Choroid plexus epithelial cell (primary cell): ENCODE data around the gene ZSCAN5C.

Experiments
- DNase-seq: peaks from one replicate; pipeline ENCODE4 v3.0.0-alpha.2; 2010; ENCODE audit warnings: low read depth
- H3K4me3 ChIP-seq: 2 replicates; pipeline ENCODE4 v1.5.1; 2011; ENCODE audit warnings: low read depth, mild to moderate bottlenecking, control low read depth, low read length, moderate library complexity
- CTCF ChIP-seq: conservative IDR thresholded peaks from 2 replicates; pipeline ENCODE4 v1.5.1; 2011; ENCODE audit warnings: low read depth, mild to moderate bottlenecking, control low read depth, inconsistent platforms, low read length, moderate library complexity

Gene ZSCAN5C

DNA sequence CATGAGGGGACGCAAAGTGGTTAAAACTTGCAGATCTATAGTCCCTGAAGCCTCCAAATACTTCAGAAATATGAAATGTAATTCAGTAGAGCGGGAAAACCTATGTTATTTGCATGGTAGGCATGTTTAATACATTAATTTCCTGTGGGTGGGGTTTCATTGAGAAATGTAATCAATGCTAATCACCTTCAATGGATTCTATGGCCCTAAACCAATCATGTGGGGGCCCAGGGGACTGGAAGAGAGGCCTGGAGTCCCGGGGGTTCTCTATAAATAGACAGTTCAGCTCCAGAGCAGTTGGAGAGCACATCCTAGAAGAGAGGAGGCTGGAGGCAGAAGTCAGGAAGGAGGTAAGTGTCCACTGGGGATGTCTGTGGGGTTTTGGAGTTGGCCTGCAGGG lies at the start of gene ZSCAN5C:
Gene ZSCAN5C (plus strand): TSS at position 301 of the 400 bp plus-strand sequence. CDS start 3,641 bp downstream, outside the sequence.
- TF ChIP-seq CTCF, result no peak
- no peak for DNase-seq
- H3K4me3 ChIP-seq, result no peak within 1 kb of the TSS

GRCh38 chr19:56152644-56153043 lies 49.4 kb upstream of the ZSCAN5C start:
- H3K4me3 ChIP-seq, result no peak overlapping the region
- no peak for DNase-seq
- TF ChIP-seq CTCF, result no peak

DNA sequence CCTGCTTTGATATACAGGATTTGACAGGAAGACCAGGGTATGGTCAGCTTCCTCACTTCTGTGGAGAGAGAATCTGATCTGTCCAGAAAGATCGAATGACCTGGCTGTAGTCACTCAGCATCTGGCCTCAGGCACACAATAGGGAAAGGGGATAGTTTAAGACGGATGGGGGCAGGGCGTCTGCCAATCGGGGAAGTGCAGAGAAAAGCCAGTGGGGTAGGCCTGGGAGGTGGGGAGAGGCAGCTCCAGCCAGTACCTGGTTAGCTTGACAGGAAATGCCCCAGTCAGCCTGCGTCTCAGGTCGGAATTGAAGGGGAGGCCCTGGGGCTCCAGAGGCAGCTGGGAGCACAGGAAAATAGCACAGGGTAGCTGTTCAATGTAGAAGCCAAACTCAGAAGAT lies 48.6 kb upstream of the ZSCAN5C start:
- no peak for TF ChIP-seq CTCF
- peak; percentile 46 for DNase-seq
- H3K4me3 ChIP-seq, result no peak overlapping the region

DNA sequence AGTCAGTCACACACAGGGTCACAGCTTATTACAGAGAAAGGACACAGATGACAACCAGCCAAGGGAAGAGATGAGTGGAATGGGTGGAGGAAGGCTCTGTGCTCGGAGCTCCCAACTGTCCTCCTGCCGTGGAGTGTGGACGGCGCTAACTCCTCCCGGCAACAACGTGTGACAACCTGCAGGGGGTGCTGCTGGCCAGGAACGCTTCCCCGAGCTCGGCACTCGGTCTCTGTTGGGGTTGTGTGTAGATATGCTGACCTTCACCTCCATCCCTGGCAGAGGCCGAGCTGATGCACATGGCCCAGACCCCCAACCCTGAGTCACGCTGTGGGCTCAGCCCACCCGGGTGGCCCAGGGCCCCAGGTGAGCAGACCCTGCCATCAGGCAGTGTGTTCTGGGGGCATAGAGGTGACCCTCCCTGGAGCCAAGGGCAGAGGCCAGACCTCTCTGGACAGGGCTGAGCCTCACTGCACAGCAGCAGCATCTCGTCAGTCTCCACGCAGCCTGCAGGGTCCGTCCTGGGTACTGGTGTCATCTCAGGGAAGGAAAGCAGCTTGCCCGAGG lies 46.9 kb upstream of the ZSCAN5C start:
- DNase-seq, result peak; percentile 21
- peak; percentile 62 for TF ChIP-seq CTCF

GRCh38 chr19:56156768-56157167 lies 45.3 kb upstream of the ZSCAN5C start:
- H3K4me3 ChIP-seq, result no peak overlapping the region
- TF ChIP-seq CTCF, result no peak
- DNase-seq, result no peak

More for the DNA sequence above, 46.9 kb upstream of the ZSCAN5C start:
- no peak overlapping the region for H3K4me3 ChIP-seq

DNA sequence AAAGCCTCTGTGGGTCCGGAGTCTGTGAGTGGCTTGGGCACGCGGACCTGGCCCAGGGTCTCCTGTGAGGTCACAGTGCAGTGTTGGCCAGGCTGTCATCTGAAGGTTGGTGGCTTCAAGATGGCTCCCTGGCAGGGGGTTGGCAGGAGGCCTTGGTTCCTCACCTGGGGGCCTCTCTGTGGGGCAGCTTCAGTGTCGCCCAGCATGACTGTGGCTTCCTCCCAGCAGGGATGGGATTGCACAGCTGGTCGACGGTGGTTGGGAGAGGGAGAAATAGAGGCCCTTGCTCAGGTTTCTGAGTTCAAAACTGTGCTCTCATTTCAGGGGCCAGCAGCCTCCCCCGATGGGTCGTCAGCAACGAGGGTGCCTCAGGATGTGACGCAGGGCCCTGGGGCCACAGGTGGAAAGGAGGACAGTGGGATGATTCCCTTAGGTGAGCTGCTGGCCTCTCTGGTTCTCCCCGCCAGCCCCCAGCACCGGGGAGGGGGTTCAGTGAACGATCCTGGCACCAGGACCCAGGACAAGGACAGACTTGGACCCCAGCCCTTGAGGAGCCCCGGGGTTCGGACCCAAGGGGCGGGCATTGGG lies 43.8 kb upstream of the ZSCAN5C start:
- TF ChIP-seq CTCF, result no peak
- no peak for DNase-seq

GRCh38 chr19:56159009-56159559 lies 43.0 kb upstream of the ZSCAN5C start:
- no peak overlapping the region for H3K4me3 ChIP-seq
- DNase-seq, result no peak
- TF ChIP-seq CTCF, result no peak

More for the DNA sequence above, 43.8 kb upstream of the ZSCAN5C start:
- no peak overlapping the region for H3K4me3 ChIP-seq
